NCI-H1694 (cell line): ENCODE measurements around the gene SRPK2.
"Not testable (repeated sequence)": the region's sequence is repeated elsewhere in the genome, so short reads cannot be mapped to it uniquely, and the experiment has no call there.

Source experiments
- DNase-seq: peaks from one replicate; lab custom pipeline; 2025; lab: John Stamatoyannopoulos, UW

Gene SRPK2

GRCh38 chr7:105224884-105225651, 163.7 kb downstream of the SRPK2 start:
- no peak for DNase-seq

DNA sequence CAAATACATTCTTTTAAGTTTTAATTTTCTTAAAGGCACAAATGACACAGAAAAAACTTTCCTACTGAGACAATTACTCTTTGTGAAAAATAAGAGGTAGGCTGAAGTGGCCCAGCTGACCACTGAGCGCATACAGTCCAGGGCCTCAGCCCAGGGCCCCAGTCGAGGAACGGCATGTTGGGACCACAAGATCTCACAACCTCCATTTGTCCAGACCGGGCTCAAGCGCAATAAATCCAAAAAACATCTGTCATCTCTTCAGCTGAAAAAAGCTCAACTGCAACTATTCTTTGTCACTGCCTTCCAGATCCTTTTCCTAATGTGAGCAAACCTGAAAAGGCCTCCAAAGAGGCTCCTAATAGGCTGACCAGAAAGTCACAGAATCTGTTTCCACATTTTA, 165.8 kb downstream of the SRPK2 start:
- DNase-seq = no peak

- no peak for DNase-seq
These were observed 169.0 kb downstream of the SRPK2 start for GRCh38 chr7:105219771-105220160.

- DNase-seq = no peak
These were observed 169.6 kb downstream of the SRPK2 start for GRCh38 chr7:105218939-105219770.

GRCh38 chr7:105218215-105218614, 170.5 kb downstream of the SRPK2 start:
- no peak for DNase-seq

- no peak for DNase-seq
These were observed 171.9 kb downstream of the SRPK2 start for GRCh38 chr7:105216786-105217185.

- no peak for DNase-seq
These were observed 172.9 kb downstream of the SRPK2 start for GRCh38 chr7:105215821-105216220.

GRCh38 chr7:105215182-105215581, 173.5 kb downstream of the SRPK2 start:
- DNase-seq = no peak

GRCh38 chr7:105213611-105214010, 175.1 kb downstream of the SRPK2 start:
- no peak for DNase-seq

- DNase-seq = no peak
These were observed 176.5 kb downstream of the SRPK2 start for GRCh38 chr7:105212212-105212611.

GRCh38 chr7:105210721-105211205, 178.0 kb downstream of the SRPK2 start:
- no peak for DNase-seq

- no peak for DNase-seq
These were observed 178.9 kb downstream of the SRPK2 start for GRCh38 chr7:105209870-105210269.

- DNase-seq = no peak
These were observed 179.3 kb downstream of the SRPK2 start for GRCh38 chr7:105209433-105209832.

DNA sequence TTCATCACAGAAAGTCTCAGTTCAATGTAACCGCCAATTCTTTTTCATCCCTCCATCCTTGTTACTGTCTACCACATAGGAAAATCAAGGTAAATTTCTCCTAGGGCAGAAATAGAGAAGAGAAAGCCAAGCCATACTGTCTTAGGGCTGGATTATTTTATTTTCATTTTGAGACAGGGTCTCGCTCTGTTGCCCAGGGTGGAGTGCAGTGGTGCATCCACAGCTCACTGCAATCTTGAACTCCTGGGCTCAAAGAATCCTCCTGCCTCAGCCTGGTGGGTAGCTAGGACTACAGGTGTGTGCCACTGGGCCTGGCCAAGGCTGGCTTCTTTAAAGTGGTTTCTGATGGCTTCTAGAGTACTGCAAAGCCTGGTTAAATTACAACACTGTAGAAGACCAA, 181.7 kb downstream of the SRPK2 start:
- DNase-seq = no peak

GRCh38 chr7:105205592-105206237, 183.0 kb downstream of the SRPK2 start:
- DNase-seq = no peak

- no peak for DNase-seq
These were observed 183.8 kb downstream of the SRPK2 start for GRCh38 chr7:105204953-105205352.

GRCh38 chr7:105204520-105204919, 184.2 kb downstream of the SRPK2 start:
- DNase-seq = no peak

GRCh38 chr7:105202616-105203015, 186.1 kb downstream of the SRPK2 start:
- no peak for DNase-seq

DNA sequence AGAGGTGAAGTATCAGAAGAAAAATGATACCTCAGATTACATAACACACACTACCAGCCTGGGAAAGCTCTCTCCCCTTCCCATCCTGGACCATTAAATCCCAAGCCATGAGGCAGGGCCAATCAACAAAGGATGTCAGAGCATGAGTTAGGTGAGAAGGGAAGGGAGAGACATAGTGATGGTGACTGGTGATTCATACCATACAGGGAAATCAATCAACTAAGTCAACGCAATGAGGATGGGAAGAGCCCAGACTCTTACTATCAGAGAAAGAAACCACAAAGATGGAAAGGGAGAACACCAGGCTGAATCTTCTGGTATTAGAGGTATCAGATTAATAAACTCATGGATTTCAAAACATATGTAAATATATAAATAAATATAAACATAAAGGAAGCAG, 189.3 kb downstream of the SRPK2 start:
- DNase-seq = no peak

DNA sequence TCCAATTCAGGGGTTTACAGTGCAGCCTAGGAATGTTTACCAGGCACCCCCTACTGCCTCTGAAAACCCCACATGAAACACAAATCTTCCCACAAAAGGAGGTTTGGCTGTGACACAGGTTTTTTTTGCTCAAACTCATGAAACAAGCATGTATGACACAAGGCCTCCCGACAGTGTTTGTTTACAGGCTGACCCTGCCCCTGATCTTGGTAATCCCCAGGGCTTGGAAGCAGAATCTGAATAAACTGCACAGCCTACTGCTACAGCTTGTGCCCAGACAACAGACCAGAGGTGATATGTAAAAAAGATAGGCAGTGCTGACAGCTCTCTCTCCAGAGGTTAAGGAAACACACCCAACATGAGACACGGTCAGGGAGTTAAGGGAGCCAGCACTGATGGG, 190.5 kb downstream of the SRPK2 start:
- DNase-seq = no peak

GRCh38 chr7:105196473-105196872, 192.2 kb downstream of the SRPK2 start:
- no peak for DNase-seq

DNA sequence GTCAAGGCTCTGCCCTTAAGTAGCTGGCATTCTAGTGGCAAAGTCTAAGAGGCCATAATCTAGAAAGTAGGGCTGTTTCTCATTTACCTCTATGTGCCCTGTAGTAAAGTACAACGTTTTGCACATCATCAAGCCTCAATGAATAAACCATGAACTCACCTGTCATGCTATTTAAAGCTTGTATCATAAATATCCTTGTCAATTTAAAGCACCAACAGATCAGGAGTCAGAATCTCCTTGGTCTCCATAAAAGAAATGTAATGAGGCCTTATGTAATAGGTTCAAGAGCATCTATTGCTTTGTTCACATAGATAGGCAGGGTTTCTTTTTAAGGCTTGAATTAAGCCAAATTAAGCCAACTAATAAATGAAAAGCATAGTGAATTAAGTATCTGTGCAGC, 192.8 kb downstream of the SRPK2 start:
- no peak for DNase-seq

- DNase-seq = not testable (repeated sequence)
These were observed 193.8 kb downstream of the SRPK2 start for GRCh38 chr7:105194959-105195358.
